ENCODE results near the gene BCL11B. TPM values are rescaled to one million over a fixed set of nuclear protein-coding genes. Genes with fewer than 3 reads are reported as not detected.

Gene BCL11B
- total RNA-seq, 4 donors from 2014 or later, result 7.7 to 10.2 (median 10.0) TPM

DNA sequence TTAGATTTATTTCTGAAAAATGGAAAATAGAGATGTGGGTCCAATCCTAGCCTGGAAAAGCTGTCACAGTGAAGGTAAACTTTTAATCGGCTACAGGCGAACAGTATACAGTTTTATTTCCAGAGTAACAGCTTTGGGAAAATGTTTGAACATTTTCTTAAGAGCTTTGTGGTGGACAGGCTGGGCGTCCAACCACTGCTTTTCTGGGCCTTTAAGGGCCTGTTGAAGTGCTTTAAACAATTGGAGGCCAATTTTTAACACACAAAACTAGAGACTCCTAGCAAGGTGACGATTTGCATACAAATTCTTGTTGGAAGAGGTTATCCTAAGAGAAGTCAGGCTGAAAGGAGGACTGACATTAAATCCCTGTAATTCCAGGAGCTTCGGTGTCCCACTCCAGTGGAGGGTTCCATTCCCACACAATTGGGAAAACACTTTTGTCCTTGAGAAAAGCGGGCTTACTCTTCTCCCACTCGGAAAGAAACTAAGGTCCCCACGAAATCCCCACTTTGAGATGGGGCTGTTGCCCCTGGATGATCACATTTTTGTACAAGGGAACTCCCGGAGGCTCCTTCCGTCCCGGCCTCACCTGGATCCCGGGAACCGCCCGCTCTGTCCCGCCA is 26.9 kb downstream of the BCL11B start:
- Histone ChIP-seq H3K4me1 (peaks cover 0 to 15% (median 0%) of the 10 kb centered on the region in 4 donors), H3K27me3 (no peaks in the 10 kb centered on the region), H3K4me3 (peak overlapping the region in 3 of 4 donors; percentile 18 to 41 (median 34)), H3K9me3 (no peaks in the 10 kb centered on the region), H3K36me3 (no peaks in the 10 kb centered on the region), H3K27ac (peak overlapping the region; percentile 57 to 77 (median 66))
- TF ChIP-seq, protein P1, sequence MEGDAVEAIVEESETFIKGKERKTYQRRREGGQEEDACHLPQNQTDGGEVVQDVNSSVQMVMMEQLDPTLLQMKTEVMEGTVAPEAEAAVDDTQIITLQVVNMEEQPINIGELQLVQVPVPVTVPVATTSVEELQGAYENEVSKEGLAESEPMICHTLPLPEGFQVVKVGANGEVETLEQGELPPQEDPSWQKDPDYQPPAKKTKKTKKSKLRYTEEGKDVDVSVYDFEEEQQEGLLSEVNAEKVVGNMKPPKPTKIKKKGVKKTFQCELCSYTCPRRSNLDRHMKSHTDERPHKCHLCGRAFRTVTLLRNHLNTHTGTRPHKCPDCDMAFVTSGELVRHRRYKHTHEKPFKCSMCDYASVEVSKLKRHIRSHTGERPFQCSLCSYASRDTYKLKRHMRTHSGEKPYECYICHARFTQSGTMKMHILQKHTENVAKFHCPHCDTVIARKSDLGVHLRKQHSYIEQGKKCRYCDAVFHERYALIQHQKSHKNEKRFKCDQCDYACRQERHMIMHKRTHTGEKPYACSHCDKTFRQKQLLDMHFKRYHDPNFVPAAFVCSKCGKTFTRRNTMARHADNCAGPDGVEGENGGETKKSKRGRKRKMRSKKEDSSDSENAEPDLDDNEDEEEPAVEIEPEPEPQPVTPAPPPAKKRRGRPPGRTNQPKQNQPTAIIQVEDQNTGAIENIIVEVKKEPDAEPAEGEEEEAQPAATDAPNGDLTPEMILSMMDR (IDR thresholded peaks at IDR 0.05), result no peak
- TF ChIP-seq POLR2A (IDR thresholded peaks at IDR 0.05), result no peak
- no peak for DNase-seq

DNA sequence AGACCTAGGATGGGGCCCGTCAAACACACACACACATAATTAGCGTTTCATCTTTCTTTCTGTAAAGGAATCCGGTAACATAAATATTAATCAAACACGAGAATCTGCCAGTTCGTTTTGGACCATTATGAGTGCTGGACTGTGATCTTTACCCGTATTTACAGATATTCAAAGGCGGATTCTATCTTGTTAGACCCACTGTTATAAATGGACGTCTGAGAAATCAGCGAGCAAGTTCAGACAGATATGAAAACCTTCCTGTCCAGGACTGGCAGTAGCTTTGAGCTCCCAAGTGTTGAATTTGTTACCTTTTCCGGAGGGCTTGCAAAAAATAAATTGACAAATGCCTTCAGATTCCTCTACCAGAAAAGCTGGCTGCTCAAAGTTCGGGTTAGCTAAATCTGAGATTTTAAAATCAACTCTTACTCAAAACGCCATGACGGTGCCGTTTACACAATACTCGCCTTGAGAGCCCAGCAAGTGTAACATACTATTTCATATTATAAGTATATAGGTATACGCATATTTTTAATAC is 27.6 kb downstream of the BCL11B start:
- no peaks in the 10 kb centered on the region for H3K9me3 ChIP-seq
- H3K4me3 ChIP-seq, result no peak overlapping the region
- peaks cover 0 to 15% (median 0%) of the 10 kb centered on the region in 4 donors for H3K4me1 ChIP-seq
- H3K36me3 ChIP-seq, result no peaks in the 10 kb centered on the region
- peak overlapping the region; percentile 57 to 77 (median 66) for H3K27ac ChIP-seq
- TF ChIP-seq POLR2A (IDR thresholded peaks at IDR 0.05), result no peak
- TF ChIP-seq, protein P1 (IDR thresholded peaks at IDR 0.05), result no peak
- H3K27me3 ChIP-seq, result no peaks in the 10 kb centered on the region
- DNase-seq, result no peak

DNA sequence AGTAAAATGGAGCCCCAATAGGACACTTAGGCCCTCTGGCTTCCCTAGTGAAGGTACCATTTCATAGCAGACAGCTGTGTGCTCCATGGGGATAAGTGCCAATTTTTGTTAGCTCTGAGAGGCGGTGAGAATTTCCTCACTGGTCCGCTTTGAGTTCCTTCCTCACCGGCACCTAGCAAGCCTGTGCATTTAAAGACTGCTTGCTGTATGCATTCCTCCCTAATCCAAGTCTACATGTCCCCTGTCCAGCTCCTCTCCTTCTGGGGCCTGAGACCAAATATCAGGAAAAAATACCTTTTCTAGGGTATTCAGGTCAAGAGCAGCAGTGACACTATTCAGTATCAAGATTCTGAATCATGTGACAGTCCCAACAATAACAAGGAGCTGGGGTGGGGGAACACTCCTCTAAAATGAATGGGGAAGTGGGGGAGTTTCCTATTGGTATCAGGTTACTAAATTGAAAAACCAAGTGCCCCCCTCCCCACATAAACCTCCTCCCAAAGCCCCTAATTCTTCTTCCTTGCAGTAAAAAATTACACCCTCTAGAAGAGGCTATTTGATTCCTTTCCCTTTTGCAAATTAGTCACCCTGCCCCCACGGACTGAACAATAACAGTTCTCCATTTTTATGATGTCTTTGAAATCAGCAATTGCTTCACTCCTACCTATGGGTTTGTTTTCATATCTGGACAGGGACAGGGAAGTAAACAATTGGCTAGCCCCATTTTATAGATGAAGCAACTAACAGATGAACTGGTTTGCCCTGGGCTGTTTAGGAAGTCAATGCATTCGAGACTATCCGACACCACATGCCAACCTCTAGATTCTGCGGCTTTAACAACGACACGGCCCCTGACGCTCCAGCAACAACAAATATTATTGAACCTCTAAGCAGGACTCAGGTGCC is 28.9 kb downstream of the BCL11B start:
- Histone ChIP-seq H3K4me3 (peak overlapping the region in 1 of 4 donors; percentile 3), H3K9me3 (no peaks in the 10 kb centered on the region), H3K27ac (peak overlapping the region; percentile 57 to 77 (median 66)), H3K27me3 (no peaks in the 10 kb centered on the region), H3K4me1 (peaks cover 0 to 15% (median 0%) of the 10 kb centered on the region in 4 donors), H3K36me3 (no peaks in the 10 kb centered on the region)
- TF ChIP-seq POLR2A (IDR thresholded peaks at IDR 0.05), result no peak
- TF ChIP-seq, protein P1 (IDR thresholded peaks at IDR 0.05), result no peak
- no peak for DNase-seq

DNA sequence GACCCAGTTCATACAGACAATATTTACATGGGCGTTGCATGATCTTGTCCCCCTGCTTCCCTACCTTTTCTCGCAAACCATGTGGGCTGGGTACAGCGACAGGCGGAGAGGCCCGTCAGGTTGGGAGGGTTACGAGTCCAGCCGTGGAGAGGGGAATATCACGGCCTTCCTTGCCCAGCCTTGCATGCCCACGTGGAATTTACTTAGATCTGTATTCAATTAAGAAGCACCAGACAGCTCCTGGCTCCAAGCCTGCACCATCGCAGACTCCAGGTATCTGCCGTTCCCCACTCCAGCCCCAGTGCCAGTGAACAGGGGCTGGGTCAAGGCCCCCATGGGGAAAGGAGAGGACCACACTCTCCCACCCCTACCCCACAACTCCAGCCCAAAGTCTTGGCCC is 29.8 kb downstream of the BCL11B start:
- TF ChIP-seq, protein P1 (IDR thresholded peaks at IDR 0.05), result no peak
- TF ChIP-seq POLR2A (IDR thresholded peaks at IDR 0.05), result no peak
- Histone ChIP-seq H3K4me1 (peaks cover 0 to 15% (median 0%) of the 10 kb centered on the region in 4 donors), H3K36me3 (no peaks in the 10 kb centered on the region), H3K4me3 (peak overlapping the region in 1 of 4 donors; percentile 17), H3K27me3 (no peaks in the 10 kb centered on the region), H3K9me3 (no peaks in the 10 kb centered on the region), H3K27ac (peak overlapping the region; percentile 57 to 77 (median 66))
- DNase-seq, result no peak

DNA sequence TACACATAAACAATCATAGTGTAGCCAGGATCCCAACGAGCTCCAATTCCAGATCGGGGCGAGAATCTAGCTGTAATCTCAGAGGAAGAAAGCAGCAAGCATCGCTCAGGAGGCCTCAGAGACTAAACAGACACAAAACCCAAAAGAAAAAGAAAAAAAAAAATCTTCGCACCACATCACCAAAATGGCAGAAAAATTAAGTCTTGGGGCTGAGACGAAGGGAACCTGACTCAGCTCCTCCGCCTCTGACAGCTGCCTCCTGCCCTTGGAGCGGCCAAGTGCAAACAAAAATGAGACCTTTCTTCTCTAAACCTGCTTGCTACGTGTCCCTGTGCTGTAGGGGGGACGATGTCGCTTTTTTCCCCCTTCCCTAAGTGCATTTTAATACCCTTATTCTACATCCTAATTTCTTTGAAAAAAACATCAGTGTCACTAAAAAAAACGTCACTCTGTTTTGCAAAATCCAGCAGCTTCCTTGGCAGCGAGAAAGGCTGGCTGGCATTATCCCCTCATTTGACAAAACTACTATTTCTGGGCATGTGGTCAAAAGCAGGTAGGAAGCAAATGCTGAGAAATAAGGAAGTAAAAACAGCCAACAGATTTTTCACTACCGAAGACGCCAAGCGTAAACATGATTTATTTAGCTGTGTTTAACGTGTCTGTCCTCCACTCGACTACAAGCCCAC is 30.5 kb downstream of the BCL11B start:
- H3K27ac ChIP-seq, result peak overlapping the region; percentile 57 to 77 (median 66)
- DNase-seq, result no peak
- peaks cover 0 to 10% (median 0%) of the 10 kb centered on the region in 4 donors for H3K4me1 ChIP-seq
- peak overlapping the region in 1 of 4 donors; percentile 17 for H3K4me3 ChIP-seq
- no peaks in the 10 kb centered on the region for H3K36me3 ChIP-seq
- TF ChIP-seq, protein P1 (IDR thresholded peaks at IDR 0.05), result no peak
- no peak for TF ChIP-seq POLR2A (IDR thresholded peaks at IDR 0.05)
- no peaks in the 10 kb centered on the region for H3K27me3 ChIP-seq
- no peaks in the 10 kb centered on the region for H3K9me3 ChIP-seq

Data from Peyer's patch (tissue), 4 donors.